HG03558 (cell line): ENCODE results near the gene SNAI3.

ENCODE experiments used
- ATAC-seq: cut with Tn5 transposase; IDR thresholded peaks from one replicate; pipeline ENCODE4 v1.9.1; 2021; ENCODE audit warnings: moderate number of reproducible peaks; ENCODE audit not compliant: unreplicated experiment; ENCODE audit errors: extremely low read depth

SNAI3 gene

GRCh38 chr16:88693420-88694177 is 7.3 kb upstream of the SNAI3 start:
- ATAC-seq = no peak

GRCh38 chr16:88692861-88693260 is 6.6 kb upstream of the SNAI3 start:
- no peak for ATAC-seq

DNA sequence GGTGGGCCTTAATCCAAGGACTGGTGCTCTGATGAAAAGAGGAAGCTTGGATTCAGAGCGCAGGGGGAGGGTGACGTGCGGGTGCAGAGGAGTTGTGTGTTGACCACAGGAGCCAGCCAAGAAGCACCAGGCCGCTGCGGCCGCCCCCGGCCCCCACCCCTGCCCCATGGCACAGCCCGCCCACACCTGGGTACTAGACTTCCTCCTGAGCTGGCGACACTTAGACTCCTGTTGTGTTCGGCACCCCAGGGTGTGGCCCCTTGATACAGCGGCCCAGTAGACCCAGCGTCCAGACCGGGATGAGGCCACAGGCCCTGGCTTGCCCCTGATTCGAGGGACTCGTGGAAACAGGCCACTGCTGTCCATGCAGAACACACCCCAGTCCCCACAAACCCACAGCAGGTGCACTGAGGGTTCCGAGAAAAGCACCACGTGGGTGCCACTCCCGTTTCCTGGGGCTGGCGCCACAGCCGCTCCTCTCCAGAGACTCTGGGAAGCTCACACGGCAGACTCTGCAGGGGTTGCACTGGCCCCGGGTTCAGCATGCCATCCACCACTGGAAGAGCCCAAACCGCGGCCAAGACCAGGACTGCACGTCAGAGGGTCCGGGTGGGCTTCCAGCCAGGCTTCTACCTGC is 5.7 kb upstream of the SNAI3 start:
- ATAC-seq = no peak

GRCh38 chr16:88691129-88691813 is 5.0 kb upstream of the SNAI3 start:
- ATAC-seq = no peak

DNA sequence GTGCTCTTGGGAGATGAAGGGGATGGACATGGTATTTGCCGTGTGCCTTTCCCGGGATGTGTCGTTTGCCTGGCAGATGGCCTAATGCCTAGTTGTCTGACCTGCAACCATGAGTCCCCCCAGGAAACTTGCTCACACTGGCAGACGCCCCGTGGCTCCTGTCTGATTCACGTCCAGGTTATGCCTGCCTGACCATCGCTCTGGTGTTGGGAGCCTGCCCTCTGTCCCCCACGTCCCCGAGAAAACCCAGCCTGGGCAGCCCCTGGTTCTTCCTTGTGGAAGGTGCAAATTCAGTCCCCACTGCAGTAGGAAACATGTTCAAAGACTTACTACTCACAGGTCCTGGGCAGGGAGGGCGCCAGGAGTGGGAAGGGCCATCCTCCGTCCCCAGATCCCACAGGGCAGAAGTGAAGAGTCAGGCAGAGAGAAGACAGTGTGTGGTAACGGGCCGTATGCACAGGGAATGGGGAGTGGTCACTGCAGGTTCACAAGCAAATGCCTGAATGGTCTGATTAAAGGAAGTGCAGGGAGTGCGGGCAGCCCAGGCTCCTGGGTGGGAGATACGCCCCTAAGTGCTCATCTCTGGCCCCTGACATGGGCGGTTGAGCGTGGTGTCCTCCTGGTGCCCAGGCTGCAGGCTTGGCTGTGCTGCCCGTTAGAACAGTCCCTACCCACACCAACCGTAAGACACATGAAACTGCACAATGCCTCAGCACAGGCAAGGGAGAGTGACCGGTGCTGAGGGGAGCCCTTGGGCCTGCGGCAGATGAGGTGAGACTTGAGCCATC is 4.2 kb upstream of the SNAI3 start:
- ATAC-seq = no peak

GRCh38 chr16:88688013-88688778 is 1.9 kb upstream of the SNAI3 start:
- no peak for ATAC-seq

GRCh38 chr16:88687676-88688012 is 1.3 kb upstream of the SNAI3 start:
- no peak for ATAC-seq

DNA sequence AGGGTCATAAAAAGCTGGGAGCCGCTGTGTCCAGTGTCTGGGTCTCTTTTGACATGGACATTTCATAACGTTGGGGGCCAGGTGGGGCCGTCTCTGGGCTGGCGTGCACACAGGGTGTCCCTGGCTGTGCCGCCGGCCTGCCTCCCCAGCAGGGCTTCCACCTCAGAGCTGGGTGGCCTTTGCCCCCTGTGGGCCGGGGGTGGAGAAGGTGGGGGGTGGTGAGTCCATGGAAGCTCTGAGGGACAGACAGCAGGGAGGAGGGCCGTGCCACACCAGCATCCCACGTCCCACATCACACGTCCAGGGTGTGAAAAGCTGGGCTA is 908 bp upstream of the SNAI3 start:
- no peak for ATAC-seq

DNA sequence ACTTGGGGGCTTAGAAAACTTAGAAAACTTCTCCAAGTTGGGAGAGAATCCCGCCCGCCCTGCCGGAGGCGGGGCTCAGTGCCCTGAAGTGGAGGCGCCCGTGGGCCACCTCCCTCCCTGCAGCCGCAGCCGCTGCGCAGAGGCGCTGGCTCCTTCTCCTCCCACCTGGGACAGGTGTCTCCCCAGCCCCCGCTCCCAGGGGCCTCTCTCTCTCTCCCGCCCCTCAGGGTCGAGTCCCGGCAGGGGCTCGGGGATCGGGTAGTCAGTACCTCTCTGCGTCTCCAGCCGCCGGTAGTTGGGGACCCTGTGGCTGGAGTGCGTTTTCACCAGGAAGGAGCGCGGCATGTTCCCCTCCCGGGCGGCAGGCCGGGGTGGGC is 257 bp downstream of the SNAI3 start:
- ATAC-seq = peak; percentile 6

GRCh38 chr16:88685156-88686061 is 898 bp downstream of the SNAI3 start:
- ATAC-seq = no peak

- no peak for ATAC-seq
Observed at GRCh38 chr16:88684569-88685155, 1.6 kb downstream of the SNAI3 start.

DNA sequence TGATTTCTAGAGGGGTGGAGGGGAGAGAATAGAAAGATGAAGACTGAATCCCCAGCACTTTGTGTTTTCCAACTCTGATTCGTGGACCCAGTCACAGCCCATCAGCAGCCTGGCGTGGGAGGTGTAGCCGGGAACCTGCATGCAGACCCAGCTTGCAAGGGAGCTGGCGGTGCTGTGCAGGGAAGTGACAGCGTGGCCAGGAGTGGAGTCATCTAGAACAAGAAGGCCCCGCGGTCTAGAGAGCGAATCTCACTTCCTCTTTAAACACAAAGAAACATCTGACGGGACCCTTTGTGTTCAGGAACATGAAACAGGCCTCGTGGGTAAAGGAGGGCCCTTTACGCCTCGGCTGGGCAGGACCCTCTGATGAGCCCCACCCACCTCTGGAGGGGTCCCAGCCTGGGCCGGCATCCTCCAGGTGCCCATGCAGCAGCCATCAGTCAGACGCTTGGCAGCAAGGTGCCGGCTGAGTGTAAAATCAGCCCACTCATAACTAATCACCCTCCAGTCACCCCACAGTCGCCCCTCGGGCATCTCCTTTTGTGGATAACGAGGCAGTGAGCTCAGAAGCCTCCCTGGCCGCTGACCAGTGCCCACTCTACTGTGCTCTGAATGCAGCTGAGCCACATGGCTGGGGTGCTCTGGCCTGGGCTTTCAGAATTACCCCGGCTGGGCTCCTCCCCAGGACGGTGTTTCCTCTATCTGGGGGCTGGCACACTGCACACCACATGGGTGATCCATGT is 4.4 kb downstream of the SNAI3 start:
- ATAC-seq = no peak

DNA sequence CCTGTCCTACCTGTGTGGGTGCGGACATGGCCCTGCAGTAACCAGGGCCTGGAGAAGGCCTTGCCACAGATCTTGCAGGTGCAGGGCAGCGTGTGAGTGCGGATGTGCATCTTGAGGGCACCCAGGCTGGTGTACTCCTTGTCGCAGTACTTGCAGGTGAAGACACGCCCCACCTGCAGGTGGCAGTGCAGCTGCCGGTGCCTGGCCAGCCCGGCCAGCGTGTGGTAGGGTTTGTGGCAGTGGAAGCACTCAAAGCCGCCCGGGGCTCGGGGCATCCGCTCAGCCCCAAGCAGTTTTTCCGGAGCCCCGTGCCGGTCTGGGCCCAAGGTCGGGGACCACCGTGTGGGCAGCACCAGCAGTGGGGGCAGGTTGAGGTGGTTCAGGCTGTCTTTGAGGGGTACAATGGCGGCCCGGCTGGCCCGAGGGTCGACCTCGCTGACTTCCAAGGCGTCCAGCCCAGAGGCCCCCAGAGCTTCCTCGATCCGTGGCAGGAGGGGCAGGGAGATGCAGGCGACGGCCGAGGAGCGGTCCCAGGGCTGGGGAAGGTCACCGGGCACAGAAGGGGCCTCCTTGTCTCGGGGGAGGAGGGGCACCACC is 5.1 kb downstream of the SNAI3 start:
- ATAC-seq = no peak

DNA sequence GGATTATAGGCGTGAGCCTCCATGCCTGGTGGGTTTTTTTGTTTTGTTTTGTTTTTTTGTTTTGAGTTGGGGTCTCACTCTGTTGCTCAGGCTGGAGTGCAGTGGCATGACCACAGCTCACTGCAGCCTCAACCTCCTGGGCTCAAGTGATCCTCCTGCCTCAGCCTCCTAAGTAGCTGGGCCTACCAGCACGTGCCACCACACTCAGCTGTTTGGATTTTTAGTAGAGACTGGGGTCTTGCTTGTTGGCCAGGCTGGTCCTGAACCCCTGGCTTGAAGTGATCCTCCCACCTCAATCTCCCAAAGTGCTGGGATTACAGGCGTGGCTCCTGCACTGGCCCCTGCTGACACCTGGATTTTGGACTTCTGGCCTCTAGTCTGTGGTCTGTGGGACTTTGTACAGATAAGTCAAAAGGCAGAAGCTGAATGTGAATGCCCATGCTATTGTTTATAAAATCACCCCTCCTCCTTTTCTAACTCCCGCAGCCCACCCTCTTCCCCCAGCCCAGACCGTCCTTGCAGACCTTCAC is 5.7 kb downstream of the SNAI3 start:
- no peak for ATAC-seq

- no peak for ATAC-seq
Observed at GRCh38 chr16:88678224-88678979, 7.9 kb downstream of the SNAI3 start.

DNA sequence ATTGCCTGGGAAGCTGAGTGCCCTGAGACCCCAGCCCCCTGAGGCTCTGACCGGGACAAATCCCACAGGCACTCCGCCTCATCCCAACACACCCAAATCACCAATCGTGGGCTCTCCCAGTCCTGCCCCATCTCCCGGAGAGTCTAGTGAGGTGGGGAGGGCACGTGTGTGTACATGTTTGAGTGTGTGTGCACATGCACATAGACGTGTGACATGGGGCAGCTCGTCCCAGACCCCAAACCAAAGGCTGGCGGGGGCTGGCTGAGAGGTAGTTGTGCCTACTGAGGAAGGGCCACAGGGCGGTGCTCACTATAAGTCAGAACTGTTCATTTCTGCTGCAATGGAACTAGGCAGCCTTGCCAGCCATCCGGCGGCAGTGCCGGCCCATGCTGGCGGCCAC is 8.6 kb downstream of the SNAI3 start:
- no peak for ATAC-seq
